Sigmoid colon (tissue), 7 donors: ENCODE results near the gene QDPR. TPM values are rescaled to one million over a fixed set of nuclear protein-coding genes. Genes with fewer than 3 reads are reported as not detected.

Source experiments
- DNase-seq: peaks from one replicate; pipeline ENCODE4 v3.0.0-alpha.2; 2019
- H3K27ac ChIP-seq, 4 donors: fragments of 200-600 bp; sonication (generic); one replicate each; pipeline ENCODE4 v1.5.1; 2016 to 2019; ENCODE audit warnings: mild to moderate bottlenecking in 1 of 4
- H3K27me3 ChIP-seq, 3 donors: fragments of 200-600 bp; sonication (generic); one replicate each; pipeline ENCODE4 v1.5.1; 2019; ENCODE audit warnings: mild to moderate bottlenecking in 1 of 3
- H3K36me3 ChIP-seq, 4 donors: fragments of 200-600 bp; sonication (generic); one replicate each; pipeline ENCODE4 v1.5.1; 2016 to 2019
- H3K4me1 ChIP-seq, 4 donors: fragments of 200-600 bp; sonication (generic); one replicate each; pipeline ENCODE4 v1.5.1; 2017 to 2019
- H3K4me3 ChIP-seq, 4 donors: fragments of 200-600 bp; sonication (generic); one replicate each; pipeline ENCODE4 v1.5.1; 2017 to 2019; ENCODE audit warnings: mild to moderate bottlenecking in 2 of 4, moderate library complexity in 1 of 4
- H3K9me3 ChIP-seq, 4 donors: fragments of 200-600 bp in 3 of 4; sonication (generic) in 3 of 4; one replicate each; pipeline versions ENCODE4 v1.5.1 to v1.6.1; 2013 to 2019
- EP300 ChIP-seq, 4 donors: sonication (generic); formaldehyde crosslinking; IDR thresholded peaks; one replicate each; pipeline ENCODE4 v1.6.1; 2017; ENCODE audit warnings: antibody characterized with exemption in 4 of 4
- POLR2A ChIP-seq, 2 donors: fragments of 450-650 bp; IDR thresholded peaks; one replicate each; pipeline ENCODE4 v1.6.1; 2016; ENCODE audit warnings: antibody characterized with exemption in 2 of 2, mild to moderate bottlenecking in 2 of 2, moderate library complexity in 2 of 2
- POLR2AphosphoS5 ChIP-seq, 4 donors: sonication (generic); formaldehyde crosslinking; IDR thresholded peaks; one replicate each; pipeline ENCODE4 v1.6.1; 2017; ENCODE audit warnings: antibody characterized with exemption in 4 of 4
- WGBS, 2 donors: extraction: QIAGEN DNeasy Blood & Tissue Kit; methylation state at CpG; one replicate each; pipeline ENCODE4 v1.1.7; 2013; 5-methylcytosine and 5-hydroxymethylcytosine counted together
- intact Hi-C: fragments of 100-400 bp; cut with DNase I; formaldehyde crosslinking; loops from one replicate; pipeline ENCODE4 v1.15.1; 2023
- polyA plus RNA-seq, 3 donors: library from polyadenylated mRNA; stranded (reverse); fragments of 200-250 nt; gene quantifications; one replicate each; pipeline ENCODE4 v1.2.3, GENCODE V29; 2013
- total RNA-seq, 4 donors: library from RNA; depleted of rRNA; stranded (reverse); fragments of >200 nt; gene quantifications; one replicate each; pipeline ENCODE4 v1.1.0, GENCODE V29; 2016
- TF ChIP-seq, protein P1 (sequence below), 4 experiments: fragments of 450-650 bp in 3 of 4; fragments of 200-600 bp in 1 of 4; IDR thresholded peaks; one replicate each; pipeline ENCODE4 v1.5.1; 2016 to 2019; ENCODE audit warnings: antibody characterized with exemption in 4 of 4, mild to moderate bottlenecking in 3 of 4, moderate library complexity in 2 of 4
- donor health status: healthy with polysubstance abuse.
- donor health status: Bipolar disorder and iron deficiency.
- donor health status: healthy.

QDPR gene
- 10 to 100 TPM in 3 of 4 donors, 1 to 10 TPM in 1; 8.7 to 19.7 (median 16.5) TPM for total RNA-seq
- polyA plus RNA-seq, result 10 to 100 TPM; 21.7 to 28.9 (median 25.2) TPM

DNA sequence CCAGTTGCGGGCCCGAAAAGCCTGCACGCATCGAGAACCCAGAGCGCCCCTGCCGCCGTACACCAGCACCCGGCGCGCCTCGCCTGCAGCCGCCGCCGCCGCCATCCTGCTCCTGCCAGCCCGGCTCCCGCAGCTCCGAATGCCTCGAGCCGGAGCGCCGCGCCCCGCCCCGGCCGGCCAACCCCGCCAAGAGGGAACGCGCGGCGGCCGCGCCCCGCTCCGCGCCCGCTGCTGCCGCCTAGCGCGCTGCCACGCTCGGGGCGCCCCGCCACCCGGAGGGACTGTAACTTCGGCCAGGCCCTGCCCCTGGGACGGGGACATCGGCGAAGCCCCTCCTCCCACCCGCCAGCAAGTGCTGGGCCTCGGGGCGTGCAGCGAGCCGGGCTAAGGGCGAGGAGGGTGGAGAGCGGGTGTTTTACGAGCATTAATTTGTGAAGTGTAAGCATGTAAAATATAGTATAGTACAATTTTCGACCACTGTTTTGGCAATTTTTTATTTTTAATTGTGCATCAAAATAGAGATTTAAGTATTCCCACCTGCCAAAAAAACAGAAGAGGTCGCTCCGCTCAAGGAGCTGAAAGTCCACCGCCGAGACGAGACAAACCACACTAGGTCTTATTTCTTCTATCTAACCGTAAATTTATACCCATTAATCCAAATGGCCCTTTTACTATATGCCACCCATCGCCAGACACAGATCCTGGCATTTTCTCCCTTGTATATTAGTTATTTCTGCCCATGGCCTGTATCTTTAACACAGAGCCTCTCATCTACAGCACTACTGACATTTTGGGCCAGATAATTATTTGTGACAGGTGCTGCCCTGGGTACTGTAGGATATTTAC is at the start of gene QDPR:
Gene QDPR (minus strand): TSS at position 141 of the 846 bp plus-strand sequence. CDS start 36 bp downstream, at position 105.
- TF ChIP-seq, protein P1, sequence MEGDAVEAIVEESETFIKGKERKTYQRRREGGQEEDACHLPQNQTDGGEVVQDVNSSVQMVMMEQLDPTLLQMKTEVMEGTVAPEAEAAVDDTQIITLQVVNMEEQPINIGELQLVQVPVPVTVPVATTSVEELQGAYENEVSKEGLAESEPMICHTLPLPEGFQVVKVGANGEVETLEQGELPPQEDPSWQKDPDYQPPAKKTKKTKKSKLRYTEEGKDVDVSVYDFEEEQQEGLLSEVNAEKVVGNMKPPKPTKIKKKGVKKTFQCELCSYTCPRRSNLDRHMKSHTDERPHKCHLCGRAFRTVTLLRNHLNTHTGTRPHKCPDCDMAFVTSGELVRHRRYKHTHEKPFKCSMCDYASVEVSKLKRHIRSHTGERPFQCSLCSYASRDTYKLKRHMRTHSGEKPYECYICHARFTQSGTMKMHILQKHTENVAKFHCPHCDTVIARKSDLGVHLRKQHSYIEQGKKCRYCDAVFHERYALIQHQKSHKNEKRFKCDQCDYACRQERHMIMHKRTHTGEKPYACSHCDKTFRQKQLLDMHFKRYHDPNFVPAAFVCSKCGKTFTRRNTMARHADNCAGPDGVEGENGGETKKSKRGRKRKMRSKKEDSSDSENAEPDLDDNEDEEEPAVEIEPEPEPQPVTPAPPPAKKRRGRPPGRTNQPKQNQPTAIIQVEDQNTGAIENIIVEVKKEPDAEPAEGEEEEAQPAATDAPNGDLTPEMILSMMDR (IDR thresholded peaks at IDR 0.05), result peak in 1 of 4 experiments; percentile 16
- no peak for TF ChIP-seq EP300 (IDR thresholded peaks at IDR 0.05)
- H3K36me3 ChIP-seq, result peaks cover 0 to 7% (median 1%) of the 10 kb centered on the region in 4 donors
- no peaks in the 10 kb centered on the region for H3K9me3 ChIP-seq
- intact Hi-C loops, result loop anchor here (2.0 kb wide), 1 partner anchor 65 kb away; the partner anchor contains the start of gene LAP3
- H3K4me1 ChIP-seq, result peaks cover 0 to 23% (median 15%) of the 10 kb centered on the region in 4 donors
- DNase-seq, result peak; percentile 81
- peak within 1 kb of the TSS; percentile 73 to 84 (median 81) for H3K27ac ChIP-seq
- 1 to 2% methylated on average over 65 of the region's 65 CpGs for WGBS, 2 donors
- H3K27me3 ChIP-seq, result no peaks in the 10 kb centered on the region
- H3K4me3 ChIP-seq, result peak within 1 kb of the TSS; percentile 77 to 92 (median 82)

DNA sequence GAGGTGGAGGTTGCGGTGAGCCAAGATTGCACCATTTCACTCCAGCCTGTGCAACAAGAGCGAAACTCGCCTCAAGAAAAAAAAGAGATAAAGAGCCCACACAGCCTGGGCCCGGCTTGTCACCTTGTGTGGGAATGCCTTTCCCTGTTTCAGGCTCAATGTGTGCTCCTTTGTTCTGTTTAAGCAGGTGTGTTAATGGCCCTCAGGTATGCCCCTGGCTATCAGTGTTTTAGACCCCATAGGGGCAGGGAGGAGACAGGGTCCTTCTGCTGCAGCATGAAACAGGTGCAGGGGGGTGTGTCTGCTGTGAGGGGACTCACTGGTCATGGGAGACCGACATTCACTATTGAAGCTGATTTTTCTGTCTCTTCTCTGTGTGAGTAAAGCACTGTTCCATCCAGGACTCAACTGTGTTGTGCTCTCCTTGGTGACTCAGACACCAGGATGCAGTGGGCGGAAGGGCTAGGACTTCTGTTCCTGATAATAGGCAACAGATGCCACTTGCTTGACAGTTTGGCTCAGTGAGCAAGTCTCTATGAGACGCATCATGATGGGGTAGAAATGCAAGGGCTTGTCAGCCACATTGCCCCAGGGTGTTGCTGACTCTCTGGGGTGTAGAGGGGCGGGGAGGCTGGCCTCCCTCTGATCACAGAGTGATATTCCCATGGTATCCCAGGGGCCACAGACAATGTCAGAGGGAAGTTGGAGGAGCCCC is 49.5 kb upstream of the QDPR start:
- no peak overlapping the region for H3K4me3 ChIP-seq
- intact Hi-C loops, result no loop called here
- H3K27ac ChIP-seq, result no peak overlapping the region
- 87 to 88% methylated on average over 8 of the region's 8 CpGs for WGBS, 2 donors
- H3K27me3 ChIP-seq, result no peaks in the 10 kb centered on the region
- DNase-seq, result no peak
- TF ChIP-seq POLR2A (IDR thresholded peaks at IDR 0.05), result no peak
- no peak for TF ChIP-seq EP300 (IDR thresholded peaks at IDR 0.05)
- no peak for TF ChIP-seq POLR2AphosphoS5 (IDR thresholded peaks at IDR 0.05)
- TF ChIP-seq, protein P1 (IDR thresholded peaks at IDR 0.05), result no peak
- no peaks in the 10 kb centered on the region for H3K4me1 ChIP-seq
- no peaks in the 10 kb centered on the region for H3K36me3 ChIP-seq
- H3K9me3 ChIP-seq, result no peaks in the 10 kb centered on the region

DNA sequence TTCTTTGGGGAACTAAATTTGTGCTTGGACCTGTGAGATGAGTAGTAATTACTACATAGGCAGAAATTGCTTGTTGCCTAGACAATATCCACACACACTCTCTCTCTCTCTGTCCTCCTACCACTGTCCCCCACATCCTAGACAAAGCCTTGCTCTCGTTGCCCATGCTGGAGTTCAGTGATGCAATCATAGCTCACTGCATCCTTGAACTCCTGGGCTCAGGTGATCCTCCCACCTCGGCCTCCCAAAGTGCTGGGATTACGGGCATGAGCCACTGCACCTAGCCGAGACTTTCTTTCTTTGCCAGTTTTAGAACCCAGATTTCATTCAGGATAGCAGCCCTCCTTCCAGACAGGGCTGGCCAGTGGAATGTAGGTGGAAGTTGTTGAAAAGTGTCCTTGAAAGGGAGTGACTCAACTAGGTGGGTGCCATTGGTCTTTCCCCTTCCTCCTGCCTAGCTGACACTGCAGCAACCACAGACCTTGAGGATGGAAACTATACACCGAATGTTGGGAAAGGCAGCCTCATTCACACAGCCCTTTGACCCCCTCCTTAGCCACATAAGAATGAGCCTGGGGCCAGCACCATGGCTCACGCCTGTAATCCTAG is 48.3 kb upstream of the QDPR start:
- WGBS, 2 donors, result 82 to 89% methylated on average over 6 of the region's 6 CpGs
- intact Hi-C loops, result no loop called here

DNA sequence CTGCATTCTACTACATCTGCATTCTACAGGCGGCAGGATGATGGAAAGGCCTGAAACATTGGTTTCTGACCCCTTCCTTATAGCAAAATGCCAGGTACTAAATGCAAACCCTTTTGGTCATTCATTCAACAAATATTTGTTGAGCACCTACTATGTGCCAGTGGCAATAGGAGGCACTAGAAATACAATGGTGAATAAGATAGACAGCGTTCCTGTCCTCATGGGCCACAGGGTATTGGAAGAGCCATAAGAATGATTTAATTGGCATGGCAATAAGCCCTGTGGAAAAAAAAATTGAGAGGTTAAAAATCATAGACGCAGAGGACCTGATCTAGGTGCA is 47.8 kb upstream of the QDPR start:
- H3K36me3 ChIP-seq, result no peaks in the 10 kb centered on the region
- intact Hi-C loops, result no loop called here
- WGBS, 2 donors, result 94 to 97% methylated on average over 3 of the region's 3 CpGs
- no peak for DNase-seq
- H3K9me3 ChIP-seq, result no peaks in the 10 kb centered on the region
- no peak for TF ChIP-seq POLR2A (IDR thresholded peaks at IDR 0.05)
- no peak for TF ChIP-seq EP300 (IDR thresholded peaks at IDR 0.05)
- no peak for TF ChIP-seq POLR2AphosphoS5 (IDR thresholded peaks at IDR 0.05)
- TF ChIP-seq, protein P1 (IDR thresholded peaks at IDR 0.05), result no peak
- no peak overlapping the region for H3K27ac ChIP-seq
- H3K4me1 ChIP-seq, result no peaks in the 10 kb centered on the region
- H3K4me3 ChIP-seq, result no peak overlapping the region
- H3K27me3 ChIP-seq, result no peaks in the 10 kb centered on the region

More for the DNA sequence above, 48.3 kb upstream of the QDPR start:
- H3K4me1 ChIP-seq, result no peaks in the 10 kb centered on the region
- no peaks in the 10 kb centered on the region for H3K36me3 ChIP-seq
- H3K27ac ChIP-seq, result no peak overlapping the region
- DNase-seq, result no peak
- no peak overlapping the region for H3K4me3 ChIP-seq
- TF ChIP-seq POLR2A (IDR thresholded peaks at IDR 0.05) (no peak), POLR2AphosphoS5 (IDR thresholded peaks at IDR 0.05) (no peak), EP300 (IDR thresholded peaks at IDR 0.05) (no peak)
- TF ChIP-seq, protein P1 (IDR thresholded peaks at IDR 0.05), result no peak
- H3K9me3 ChIP-seq, result no peaks in the 10 kb centered on the region
- no peaks in the 10 kb centered on the region for H3K27me3 ChIP-seq
